ENCODE results near the gene ABCA2.

ABCA2 gene

GRCh38 chr9:137030538-137031527, 2.8 kb upstream of the ABCA2 start:
- no peak for DNase-seq (ENCODE audit: low spot score)

- DNase-seq (ENCODE audit: low spot score) = no peak
These were observed 2.0 kb upstream of the ABCA2 start for GRCh38 chr9:137030006-137030405.

GRCh38 chr9:137029058-137029936, 1.3 kb upstream of the ABCA2 start:
- DNase-seq (ENCODE audit: low spot score) = no peak

GRCh38 chr9:137028263-137029057, 423 bp upstream of the ABCA2 start:
- no peak for DNase-seq (ENCODE audit: low spot score)

GRCh38 chr9:137026828-137027227, 1.2 kb downstream of the ABCA2 start:
- DNase-seq (ENCODE audit: low spot score) = no peak

- DNase-seq (ENCODE audit: low spot score) = no peak
These were observed 1.7 kb downstream of the ABCA2 start for GRCh38 chr9:137026384-137026783.

- DNase-seq (ENCODE audit: low spot score) = no peak
These were observed 2.5 kb downstream of the ABCA2 start for GRCh38 chr9:137025517-137025966.

GRCh38 chr9:137023583-137023991, 4.5 kb downstream of the ABCA2 start:
- no peak for DNase-seq (ENCODE audit: low spot score)

GRCh38 chr9:137023157-137023556, 4.9 kb downstream of the ABCA2 start:
- no peak for DNase-seq (ENCODE audit: low spot score)

- no peak for DNase-seq (ENCODE audit: low spot score)
These were observed 5.4 kb downstream of the ABCA2 start for GRCh38 chr9:137022662-137023008.

- DNase-seq (ENCODE audit: low spot score) = no peak
These were observed 5.9 kb downstream of the ABCA2 start for GRCh38 chr9:137021979-137022661.

GRCh38 chr9:137021568-137021978, 6.5 kb downstream of the ABCA2 start:
- DNase-seq (ENCODE audit: low spot score) = no peak

- no peak for DNase-seq (ENCODE audit: low spot score)
These were observed 7.1 kb downstream of the ABCA2 start for GRCh38 chr9:137020771-137021567.

- DNase-seq (ENCODE audit: low spot score) = no peak
These were observed 8.0 kb downstream of the ABCA2 start for GRCh38 chr9:137019891-137020683.

GRCh38 chr9:137018761-137019559, 9.1 kb downstream of the ABCA2 start:
- DNase-seq (ENCODE audit: low spot score) = no peak

- DNase-seq (ENCODE audit: low spot score) = no peak
These were observed 10.1 kb downstream of the ABCA2 start for GRCh38 chr9:137017791-137018497.

- DNase-seq (ENCODE audit: low spot score) = no peak
These were observed 11.0 kb downstream of the ABCA2 start for GRCh38 chr9:137017071-137017470.

GRCh38 chr9:137016436-137016835, 11.6 kb downstream of the ABCA2 start:
- no peak for DNase-seq (ENCODE audit: low spot score)

All from kidney capillary endothelial cell (primary cell).